Measurements from ENCODE around the gene MGAT1. TPM values are rescaled to one million over a fixed set of nuclear protein-coding genes. Genes with fewer than 3 reads are reported as not detected.
"Not testable (repeated sequence)": the region's sequence is repeated elsewhere in the genome, so short reads cannot be mapped to it uniquely, and the experiment has no call there.

MGAT1 gene
- total RNA-seq, 1 experiment from 2014 or later: 28.6 TPM

GRCh38 chr5:180795771-180796313, 6.8 kb downstream of the MGAT1 start:
- Histone ChIP-seq H3K9me2 (replicated peaks; ENCODE audit: insufficient read depth, low read length) (no peaks in the 10 kb centered on the region), H3K4me1 (ENCODE audit: low read length) (peaks cover 30% of the 10 kb centered on the region), H3K9ac (ENCODE audit: low read length) (no peak overlapping the region), H3K9me3 (ENCODE audit: low read length) (no peaks in the 10 kb centered on the region), H3K79me2 (ENCODE audit: low read length) (peaks cover 75% of the 10 kb centered on the region), H3K4me3 (ENCODE audit: low read length) (no peak overlapping the region), H3K4me2 (ENCODE audit: low read depth, low read length, poor library complexity, severe bottlenecking) (no peak overlapping the region), H3K27ac (ENCODE audit: low read length) (no peak overlapping the region), H2AFZ (ENCODE audit: low read length) (no peak overlapping the region), H3K36me3 (ENCODE audit: insufficient read depth, low read length) (peaks cover 3% of the 10 kb centered on the region; the same call in 1 of the 2 replicates), H3K27me3 (ENCODE audit: low read length) (no peaks in the 10 kb centered on the region), H4K20me1 (ENCODE audit: insufficient read depth, low read depth, low read length) (peaks cover 23% of the 10 kb centered on the region; the same call in 1 of the 2 replicates)
- DNase-seq: no peak

GRCh38 chr5:180792965-180793287, 9.7 kb downstream of the MGAT1 start:
- no peaks in the 10 kb centered on the region for H3K9me2 ChIP-seq (replicated peaks; ENCODE audit: insufficient read depth, low read length)
- H3K79me2 ChIP-seq (ENCODE audit: low read length): peaks cover 46% of the 10 kb centered on the region
- H3K4me1 ChIP-seq (ENCODE audit: low read length): peaks cover 26% of the 10 kb centered on the region
- no peak for DNase-seq
- H3K9me3 ChIP-seq (ENCODE audit: low read length): no peaks in the 10 kb centered on the region
- peaks cover 14% of the 10 kb centered on the region; the same call in 1 of the 2 replicates for H4K20me1 ChIP-seq (ENCODE audit: insufficient read depth, low read depth, low read length)
- no peaks in the 10 kb centered on the region for H3K27me3 ChIP-seq (ENCODE audit: low read length)
- no peak overlapping the region for H3K4me2 ChIP-seq (ENCODE audit: low read depth, low read length, poor library complexity, severe bottlenecking)
- no peak overlapping the region for H3K4me3 ChIP-seq (ENCODE audit: low read length)
- no peak overlapping the region for H3K27ac ChIP-seq (ENCODE audit: low read length)
- no peak overlapping the region for H2AFZ ChIP-seq (ENCODE audit: low read length)
- no peak overlapping the region for H3K9ac ChIP-seq (ENCODE audit: low read length)
- peaks cover 3% of the 10 kb centered on the region; the same call in 1 of the 2 replicates for H3K36me3 ChIP-seq (ENCODE audit: insufficient read depth, low read length)

GRCh38 chr5:180792287-180792964, 10.2 kb downstream of the MGAT1 start:
- no peaks in the 10 kb centered on the region for H3K9me2 ChIP-seq (replicated peaks; ENCODE audit: insufficient read depth, low read length)
- H2AFZ ChIP-seq (ENCODE audit: low read length): no peak overlapping the region
- H3K36me3 ChIP-seq (ENCODE audit: insufficient read depth, low read length): peaks cover 3% of the 10 kb centered on the region; the same call in 1 of the 2 replicates
- H3K4me3 ChIP-seq (ENCODE audit: low read length): no peak overlapping the region
- no peaks in the 10 kb centered on the region for H3K27me3 ChIP-seq (ENCODE audit: low read length)
- H3K4me2 ChIP-seq (ENCODE audit: low read depth, low read length, poor library complexity, severe bottlenecking): no peak overlapping the region
- no peak overlapping the region for H3K9ac ChIP-seq (ENCODE audit: low read length)
- no peaks in the 10 kb centered on the region for H3K9me3 ChIP-seq (ENCODE audit: low read length)
- no peak overlapping the region for H3K27ac ChIP-seq (ENCODE audit: low read length)
- peaks cover 14% of the 10 kb centered on the region; the same call in 1 of the 2 replicates for H4K20me1 ChIP-seq (ENCODE audit: insufficient read depth, low read depth, low read length)
- peaks cover 26% of the 10 kb centered on the region for H3K4me1 ChIP-seq (ENCODE audit: low read length)
- H3K79me2 ChIP-seq (ENCODE audit: low read length): peaks cover 41% of the 10 kb centered on the region
- no peak for DNase-seq

GRCh38 chr5:180791611-180792213, 10.9 kb downstream of the MGAT1 start:
- H3K9ac ChIP-seq (ENCODE audit: low read length): no peak overlapping the region
- peaks cover 14% of the 10 kb centered on the region; the same call in 1 of the 2 replicates for H4K20me1 ChIP-seq (ENCODE audit: insufficient read depth, low read depth, low read length)
- no peaks in the 10 kb centered on the region for H3K9me2 ChIP-seq (replicated peaks; ENCODE audit: insufficient read depth, low read length)
- H3K27me3 ChIP-seq (ENCODE audit: low read length): no peaks in the 10 kb centered on the region
- H3K79me2 ChIP-seq (ENCODE audit: low read length): peaks cover 36% of the 10 kb centered on the region
- H3K4me3 ChIP-seq (ENCODE audit: low read length): no peak overlapping the region
- peaks cover 3% of the 10 kb centered on the region; the same call in 1 of the 2 replicates for H3K36me3 ChIP-seq (ENCODE audit: insufficient read depth, low read length)
- no peak overlapping the region for H3K4me2 ChIP-seq (ENCODE audit: low read depth, low read length, poor library complexity, severe bottlenecking)
- peaks cover 26% of the 10 kb centered on the region for H3K4me1 ChIP-seq (ENCODE audit: low read length)
- DNase-seq: no peak
- no peak overlapping the region for H2AFZ ChIP-seq (ENCODE audit: low read length)
- H3K9me3 ChIP-seq (ENCODE audit: low read length): no peaks in the 10 kb centered on the region
- H3K27ac ChIP-seq (ENCODE audit: low read length): no peak overlapping the region

GRCh38 chr5:180790524-180790923, 12.1 kb downstream of the MGAT1 start:
- H3K27me3 ChIP-seq (ENCODE audit: low read length): no peaks in the 10 kb centered on the region
- H2AFZ ChIP-seq (ENCODE audit: low read length): no peak overlapping the region
- no peak overlapping the region for H3K4me2 ChIP-seq (ENCODE audit: low read depth, low read length, poor library complexity, severe bottlenecking)
- H4K20me1 ChIP-seq (ENCODE audit: insufficient read depth, low read depth, low read length): peaks cover 14% of the 10 kb centered on the region; the same call in 1 of the 2 replicates
- H3K79me2 ChIP-seq (ENCODE audit: low read length): peaks cover 26% of the 10 kb centered on the region
- H3K27ac ChIP-seq (ENCODE audit: low read length): no peak overlapping the region
- H3K9me3 ChIP-seq (ENCODE audit: low read length): no peaks in the 10 kb centered on the region
- no peak overlapping the region for H3K9ac ChIP-seq (ENCODE audit: low read length)
- H3K9me2 ChIP-seq (replicated peaks; ENCODE audit: insufficient read depth, low read length): no peaks in the 10 kb centered on the region
- H3K36me3 ChIP-seq (ENCODE audit: insufficient read depth, low read length): peaks cover 3% of the 10 kb centered on the region; the same call in 1 of the 2 replicates
- peaks cover 22% of the 10 kb centered on the region for H3K4me1 ChIP-seq (ENCODE audit: low read length)
- H3K4me3 ChIP-seq (ENCODE audit: low read length): no peak overlapping the region
- DNase-seq: no peak

- Histone ChIP-seq H4K20me1 (ENCODE audit: insufficient read depth, low read depth, low read length) (peaks cover 14% of the 10 kb centered on the region; the same call in 1 of the 2 replicates), H3K4me1 (ENCODE audit: low read length) (peaks cover 19% of the 10 kb centered on the region), H2AFZ (ENCODE audit: low read length) (no peak overlapping the region), H3K9me3 (ENCODE audit: low read length) (no peaks in the 10 kb centered on the region), H3K9me2 (replicated peaks; ENCODE audit: insufficient read depth, low read length) (no peaks in the 10 kb centered on the region), H3K27ac (ENCODE audit: low read length) (no peak overlapping the region), H3K4me2 (ENCODE audit: low read depth, low read length, poor library complexity, severe bottlenecking) (no peak overlapping the region), H3K27me3 (ENCODE audit: low read length) (no peaks in the 10 kb centered on the region), H3K36me3 (ENCODE audit: insufficient read depth, low read length) (peaks cover 3% of the 10 kb centered on the region; the same call in 1 of the 2 replicates), H3K4me3 (ENCODE audit: low read length) (no peak overlapping the region), H3K79me2 (ENCODE audit: low read length) (peaks cover 22% of the 10 kb centered on the region), H3K9ac (ENCODE audit: low read length) (no peak overlapping the region)
- DNase-seq: peak; percentile 61
These were observed 12.6 kb downstream of the MGAT1 start for GRCh38 chr5:180790020-180790419.

- peaks cover 12% of the 10 kb centered on the region for H3K79me2 ChIP-seq (ENCODE audit: low read length)
- not testable (repeated sequence) for H4K20me1 ChIP-seq (ENCODE audit: insufficient read depth, low read depth, low read length)
These were observed 13.8 kb downstream of the MGAT1 start for GRCh38 chr5:180788651-180789410.

More at GRCh38 chr5:180788651-180789410, 13.8 kb downstream of the MGAT1 start:
- not testable (repeated sequence) for H2AFZ ChIP-seq (ENCODE audit: low read length); H3K4me1 ChIP-seq (ENCODE audit: low read length); H3K9me2 ChIP-seq (replicated peaks; ENCODE audit: insufficient read depth, low read length); DNase-seq; H3K27ac ChIP-seq (ENCODE audit: low read length); H3K4me2 ChIP-seq (ENCODE audit: low read depth, low read length, poor library complexity, severe bottlenecking); H3K9ac ChIP-seq (ENCODE audit: low read length); H3K4me3 ChIP-seq (ENCODE audit: low read length); H3K36me3 ChIP-seq (ENCODE audit: insufficient read depth, low read length); H3K27me3 ChIP-seq (ENCODE audit: low read length); H3K9me3 ChIP-seq (ENCODE audit: low read length)
